Measurements from ENCODE around the gene PHYHD1. TPM values are rescaled to one million over a fixed set of nuclear protein-coding genes. Genes with fewer than 3 reads are reported as not detected.
"Not testable (repeated sequence)": the region's sequence is repeated elsewhere in the genome, so short reads cannot be mapped to it uniquely, and the experiment has no call there.

PHYHD1 gene
- total RNA-seq, 4 donors from 2014 or later = 9.5 to 39.3 (median 30.3) TPM

DNA sequence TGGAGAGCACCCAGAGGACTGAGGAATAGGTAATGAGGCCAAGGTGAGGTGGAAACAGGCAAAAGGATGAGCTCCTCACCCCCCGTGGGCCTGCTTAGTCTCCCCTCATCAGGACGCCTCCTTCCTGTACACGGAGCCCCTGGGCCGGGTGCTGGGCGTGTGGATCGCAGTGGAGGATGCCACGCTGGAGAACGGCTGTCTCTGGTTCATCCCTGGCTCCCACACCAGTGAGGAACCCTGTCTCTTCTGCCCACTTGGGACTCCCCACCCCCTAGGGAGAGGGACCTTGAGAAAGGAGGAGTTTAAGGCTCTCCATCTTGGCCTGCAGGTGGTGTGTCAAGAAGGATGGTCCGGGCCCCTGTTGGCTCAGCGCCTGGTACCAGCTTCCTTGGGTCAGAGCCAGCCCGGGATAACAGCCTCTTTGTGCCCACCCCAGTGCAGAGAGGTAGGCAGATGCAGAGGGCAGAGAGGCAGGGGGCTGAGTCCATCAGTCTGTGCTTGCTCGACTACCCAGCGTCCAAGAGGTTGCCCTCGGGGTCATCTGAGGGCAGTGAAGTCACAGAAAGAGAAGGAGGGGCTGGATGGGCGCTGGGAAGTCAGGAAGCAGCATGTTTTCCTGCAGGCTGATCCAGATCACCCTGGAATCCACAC, 19.6 kb downstream of the PHYHD1 start:
- DNase-seq (no peak), ATAC-seq (peak in 1 of 2 donors; percentile 31)
- Histone ChIP-seq H3K4me3 (no peak overlapping the region), H3K4me1 (no peaks in the 10 kb centered on the region), H3K36me3 (peaks cover 0 to under 1% of the 10 kb centered on the region in 2 donors), H3K27ac (peak overlapping the region in 3 of 4 donors; percentile 44 to 72 (median 49)), H3K27me3 (no peaks in the 10 kb centered on the region), H3K9me3 (no peaks in the 10 kb centered on the region)
- in situ Hi-C loops (cut with MboI; ENCODE audit: low sequenced_read_pairs in 4 of 4) = no loop called here
- no peak for TF ChIP-seq POLR2A (IDR thresholded peaks at IDR 0.05)
- TF ChIP-seq, protein P1, sequence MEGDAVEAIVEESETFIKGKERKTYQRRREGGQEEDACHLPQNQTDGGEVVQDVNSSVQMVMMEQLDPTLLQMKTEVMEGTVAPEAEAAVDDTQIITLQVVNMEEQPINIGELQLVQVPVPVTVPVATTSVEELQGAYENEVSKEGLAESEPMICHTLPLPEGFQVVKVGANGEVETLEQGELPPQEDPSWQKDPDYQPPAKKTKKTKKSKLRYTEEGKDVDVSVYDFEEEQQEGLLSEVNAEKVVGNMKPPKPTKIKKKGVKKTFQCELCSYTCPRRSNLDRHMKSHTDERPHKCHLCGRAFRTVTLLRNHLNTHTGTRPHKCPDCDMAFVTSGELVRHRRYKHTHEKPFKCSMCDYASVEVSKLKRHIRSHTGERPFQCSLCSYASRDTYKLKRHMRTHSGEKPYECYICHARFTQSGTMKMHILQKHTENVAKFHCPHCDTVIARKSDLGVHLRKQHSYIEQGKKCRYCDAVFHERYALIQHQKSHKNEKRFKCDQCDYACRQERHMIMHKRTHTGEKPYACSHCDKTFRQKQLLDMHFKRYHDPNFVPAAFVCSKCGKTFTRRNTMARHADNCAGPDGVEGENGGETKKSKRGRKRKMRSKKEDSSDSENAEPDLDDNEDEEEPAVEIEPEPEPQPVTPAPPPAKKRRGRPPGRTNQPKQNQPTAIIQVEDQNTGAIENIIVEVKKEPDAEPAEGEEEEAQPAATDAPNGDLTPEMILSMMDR (IDR thresholded peaks at IDR 0.05 in 4 of 5, conservative IDR thresholded peaks at IDR 0.05 in 1 of 5) = no peak
- intact Hi-C loops (cut with DNase I; ENCODE audit: low total_unique reads) = loop anchor here (1.0 kb wide), 1 partner anchor 38 kb away; no protein-coding TSS in a partner anchor

DNA sequence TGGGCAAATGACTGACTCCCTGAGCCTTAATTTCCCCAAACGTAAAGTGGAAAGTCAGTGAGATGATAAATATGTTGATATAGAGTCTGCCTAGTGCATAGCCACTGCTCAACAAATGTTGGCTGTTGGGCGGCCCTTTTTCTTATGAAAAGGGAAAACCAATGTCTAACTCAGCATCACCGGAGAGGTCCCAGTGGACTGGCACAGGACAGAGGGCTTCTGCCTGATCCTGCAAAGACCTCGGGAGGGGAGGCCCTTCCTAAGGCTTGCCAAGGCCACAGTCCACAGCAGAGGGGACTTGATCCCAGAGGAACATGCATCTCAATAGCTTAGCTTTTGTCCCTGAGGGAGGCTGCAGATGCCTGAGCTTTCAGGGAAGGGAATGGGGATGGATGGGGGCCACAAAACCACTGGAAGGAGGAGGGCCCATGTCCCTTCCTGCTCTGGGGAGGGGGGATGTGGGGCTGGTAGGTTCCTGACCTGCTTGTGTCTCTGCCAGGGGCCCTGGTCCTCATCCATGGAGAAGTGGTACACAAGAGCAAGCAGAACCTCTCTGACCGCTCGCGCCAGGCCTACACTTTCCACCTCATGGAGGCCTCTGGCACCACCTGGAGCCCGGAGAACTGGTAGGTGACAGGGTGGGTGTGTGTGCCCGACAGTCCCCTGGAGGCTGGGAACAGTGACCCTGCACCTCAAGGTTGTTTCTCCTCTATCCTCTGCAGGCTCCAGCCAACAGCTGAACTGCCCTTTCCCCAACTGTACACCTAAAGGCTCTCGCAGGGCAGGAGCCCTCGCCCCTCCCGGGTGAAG, 20.4 kb downstream of the PHYHD1 start:
- ATAC-seq = no peak
- Histone ChIP-seq H3K9me3 (no peaks in the 10 kb centered on the region), H3K27ac (peak overlapping the region in 3 of 4 donors; percentile 44 to 72 (median 53)), H3K4me3 (no peak overlapping the region), H3K27me3 (no peaks in the 10 kb centered on the region), H3K36me3 (peaks cover 0 to 8% of the 10 kb centered on the region in 2 donors), H3K4me1 (peaks cover 4 to 5% of the 10 kb centered on the region in 2 donors)
- TF ChIP-seq, protein P1 (IDR thresholded peaks at IDR 0.05 in 4 of 5, conservative IDR thresholded peaks at IDR 0.05 in 1 of 5) = no peak
- TF ChIP-seq POLR2A (IDR thresholded peaks at IDR 0.05) = no peak
- DNase-seq = no peak
- intact Hi-C loops (cut with DNase I; ENCODE audit: low total_unique reads) (loop anchor here (1.0 kb wide), 1 partner anchor 39 kb away; no protein-coding TSS in a partner anchor), in situ Hi-C loops (cut with MboI; ENCODE audit: low sequenced_read_pairs in 4 of 4) (no loop called here)

DNA sequence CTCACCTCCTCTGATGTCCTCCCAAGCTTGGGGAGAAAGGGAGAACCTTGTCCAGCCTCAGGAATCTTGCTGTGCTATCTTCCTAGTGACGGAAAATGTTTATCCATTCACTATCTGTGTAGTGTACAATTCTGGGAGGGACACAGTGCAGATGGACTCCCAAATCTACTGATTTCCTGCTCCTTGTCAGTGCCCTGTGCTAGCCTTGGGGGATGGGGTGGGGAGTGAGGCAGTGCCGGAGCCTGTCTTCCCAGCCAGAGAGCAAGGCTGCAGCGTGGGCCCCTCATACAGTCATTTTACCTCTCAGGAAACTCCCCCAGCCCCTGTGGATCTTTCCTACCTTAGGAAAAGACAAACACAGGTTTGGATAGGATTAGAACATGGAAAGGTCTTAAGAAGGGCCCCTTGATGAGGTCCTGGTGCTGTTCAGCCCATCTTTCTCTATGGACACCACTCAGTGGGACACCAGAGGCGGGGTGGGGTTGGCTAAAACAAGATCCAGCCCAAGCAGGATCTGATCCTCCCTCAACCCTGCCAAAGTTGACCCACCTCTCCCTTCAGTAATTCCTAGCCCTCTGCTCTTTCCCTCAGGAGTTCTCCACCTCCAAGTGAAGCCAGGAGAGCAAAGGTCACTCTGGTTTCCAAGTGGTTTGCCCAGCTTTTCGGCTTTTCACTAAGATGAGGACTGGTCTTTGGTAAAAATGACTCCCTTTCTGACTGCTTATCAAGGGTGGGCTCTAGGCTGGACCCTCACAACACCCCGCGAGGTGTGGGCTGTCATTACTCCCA, 23.2 kb downstream of the PHYHD1 start:
- Histone ChIP-seq H3K27me3 (no peaks in the 10 kb centered on the region), H3K4me1 (peaks cover 18 to 20% of the 10 kb centered on the region in 2 donors), H3K27ac (peak overlapping the region in 3 of 4 donors; percentile 16 to 64 (median 38)), H3K9me3 (no peaks in the 10 kb centered on the region), H3K36me3 (peaks cover 0 to 9% of the 10 kb centered on the region in 2 donors), H3K4me3 (no peak overlapping the region)
- DNase-seq (no peak), ATAC-seq (no peak)
- TF ChIP-seq, protein P1 (IDR thresholded peaks at IDR 0.05 in 4 of 5, conservative IDR thresholded peaks at IDR 0.05 in 1 of 5) = no peak
- TF ChIP-seq POLR2A (IDR thresholded peaks at IDR 0.05) = no peak
- in situ Hi-C loops (cut with MboI; ENCODE audit: low sequenced_read_pairs in 4 of 4) (no loop called here), intact Hi-C loops (cut with DNase I; ENCODE audit: low total_unique reads) (no loop called here)

DNA sequence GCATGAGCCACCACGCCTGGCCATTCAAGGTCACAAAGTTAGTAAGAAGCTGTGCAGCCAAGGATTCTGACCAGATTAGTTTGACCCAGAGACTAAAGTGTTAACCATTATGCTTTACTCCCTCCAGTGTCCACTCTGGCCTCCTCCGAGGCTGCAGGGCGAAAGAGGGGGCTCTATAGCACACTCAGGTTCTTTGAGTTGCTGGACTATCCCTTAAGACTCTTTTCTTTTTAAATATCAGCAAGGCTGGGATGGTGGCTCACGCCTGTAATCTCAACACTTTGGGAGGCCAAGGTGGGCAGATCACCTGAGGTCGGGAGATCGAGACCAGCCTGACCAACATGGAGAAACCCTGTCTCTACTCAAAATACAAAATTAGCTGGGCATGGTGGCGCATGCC, 24.2 kb downstream of the PHYHD1 start:
- in situ Hi-C loops (cut with MboI; ENCODE audit: low sequenced_read_pairs in 4 of 4); DNase-seq; H3K9me3 ChIP-seq; ATAC-seq; H3K27ac ChIP-seq; H3K36me3 ChIP-seq; H3K4me3 ChIP-seq; H3K27me3 ChIP-seq: not testable (repeated sequence)
- H3K4me1 ChIP-seq = peaks cover 18 to 20% of the 10 kb centered on the region in 2 donors
- intact Hi-C loops (cut with DNase I; ENCODE audit: low total_unique reads) = loop anchor here (5.0 kb wide), 1 partner anchor 92 kb away; the partner anchor contains the start of gene MIGA2
